ENCODE measurements around the gene TCF7L1. TPM values are rescaled to one million over a fixed set of nuclear protein-coding genes. Genes with fewer than 3 reads are reported as not detected.

TCF7L1 gene
- total and polyA plus RNA-seq, 2 of the 13 experiments (the other 11 are each of a cell fraction or from before 2014, with no cell fraction given) = 0.04 to 0.15 TPM

DNA sequence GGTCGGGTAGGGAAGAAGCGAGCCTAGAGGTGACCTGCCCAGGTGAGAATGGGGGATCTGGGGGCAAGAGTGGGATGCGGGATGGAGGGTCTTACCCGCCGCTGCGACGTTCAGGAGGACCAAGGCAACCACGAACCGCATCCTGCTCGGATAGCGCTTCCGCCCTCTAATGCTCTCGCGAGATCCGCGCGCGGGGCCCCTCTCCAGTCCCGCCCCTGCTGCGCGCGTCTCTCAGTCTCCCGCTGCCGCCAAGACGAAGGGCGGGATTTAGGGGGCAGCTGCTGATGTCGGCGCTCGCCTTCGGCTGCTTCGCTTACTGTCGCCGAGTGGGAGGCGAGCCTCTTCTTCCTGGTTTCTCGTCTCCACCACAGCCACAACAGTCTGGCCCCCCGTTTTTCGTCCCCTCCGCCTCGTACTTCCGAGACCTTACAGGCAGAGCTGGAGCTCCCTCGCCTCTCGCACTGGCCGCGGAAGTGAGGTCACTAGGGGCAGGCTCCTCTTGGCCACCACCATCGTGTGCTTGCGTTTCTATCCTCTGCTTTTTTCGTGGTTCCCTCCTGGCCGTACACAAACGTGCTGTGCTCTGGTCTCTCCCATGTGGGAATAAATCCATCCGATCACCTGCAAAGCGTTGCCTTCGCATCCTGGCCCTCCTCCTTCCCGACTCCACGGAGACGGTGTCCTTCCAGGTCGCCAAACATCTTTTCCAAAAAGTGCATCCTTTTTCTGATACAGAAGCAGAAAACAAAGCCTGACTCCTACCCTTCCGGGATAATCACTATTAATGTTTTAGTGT lies 194.8 kb downstream of the TCF7L1 start, which contains the start of gene TGOLN2 (continued):
- TF ChIP-seq, protein P1, sequence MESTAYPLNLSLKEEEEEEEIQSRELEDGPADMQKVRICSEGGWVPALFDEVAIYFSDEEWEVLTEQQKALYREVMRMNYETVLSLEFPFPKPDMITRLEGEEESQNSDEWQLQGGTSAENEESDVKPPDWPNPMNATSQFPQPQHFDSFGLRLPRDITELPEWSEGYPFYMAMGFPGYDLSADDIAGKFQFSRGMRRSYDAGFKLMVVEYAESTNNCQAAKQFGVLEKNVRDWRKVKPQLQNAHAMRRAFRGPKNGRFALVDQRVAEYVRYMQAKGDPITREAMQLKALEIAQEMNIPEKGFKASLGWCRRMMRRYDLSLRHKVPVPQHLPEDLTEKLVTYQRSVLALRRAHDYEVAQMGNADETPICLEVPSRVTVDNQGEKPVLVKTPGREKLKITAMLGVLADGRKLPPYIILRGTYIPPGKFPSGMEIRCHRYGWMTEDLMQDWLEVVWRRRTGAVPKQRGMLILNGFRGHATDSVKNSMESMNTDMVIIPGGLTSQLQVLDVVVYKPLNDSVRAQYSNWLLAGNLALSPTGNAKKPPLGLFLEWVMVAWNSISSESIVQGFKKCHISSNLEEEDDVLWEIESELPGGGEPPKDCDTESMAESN (CRISPR knock-in tag; conservative IDR thresholded peaks at IDR 0.05) = peak; percentile 98
- TF ChIP-seq, protein P2, sequence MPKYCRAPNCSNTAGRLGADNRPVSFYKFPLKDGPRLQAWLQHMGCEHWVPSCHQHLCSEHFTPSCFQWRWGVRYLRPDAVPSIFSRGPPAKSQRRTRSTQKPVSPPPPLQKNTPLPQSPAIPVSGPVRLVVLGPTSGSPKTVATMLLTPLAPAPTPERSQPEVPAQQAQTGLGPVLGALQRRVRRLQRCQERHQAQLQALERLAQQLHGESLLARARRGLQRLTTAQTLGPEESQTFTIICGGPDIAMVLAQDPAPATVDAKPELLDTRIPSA (CRISPR knock-in tag; IDR thresholded peaks at IDR 0.05; ENCODE audit: borderline replicate concordance) = peak; percentile 93; the same call in 1 of the 2 replicates
- peak; percentile 98 for TF ChIP-seq KDM5B (CRISPR knock-in tag; IDR thresholded peaks at IDR 0.05; ENCODE audit: borderline replicate concordance)
- no peak for TF ChIP-seq ZNF354B (CRISPR knock-in tag; IDR thresholded peaks at IDR 0.05)
- TF ChIP-seq PTBP1 (IDR thresholded peaks at IDR 0.05; ENCODE audit: low read depth, low read length, poor library complexity, severe bottlenecking) = peak; percentile 77
- TF ChIP-seq, protein P3, sequence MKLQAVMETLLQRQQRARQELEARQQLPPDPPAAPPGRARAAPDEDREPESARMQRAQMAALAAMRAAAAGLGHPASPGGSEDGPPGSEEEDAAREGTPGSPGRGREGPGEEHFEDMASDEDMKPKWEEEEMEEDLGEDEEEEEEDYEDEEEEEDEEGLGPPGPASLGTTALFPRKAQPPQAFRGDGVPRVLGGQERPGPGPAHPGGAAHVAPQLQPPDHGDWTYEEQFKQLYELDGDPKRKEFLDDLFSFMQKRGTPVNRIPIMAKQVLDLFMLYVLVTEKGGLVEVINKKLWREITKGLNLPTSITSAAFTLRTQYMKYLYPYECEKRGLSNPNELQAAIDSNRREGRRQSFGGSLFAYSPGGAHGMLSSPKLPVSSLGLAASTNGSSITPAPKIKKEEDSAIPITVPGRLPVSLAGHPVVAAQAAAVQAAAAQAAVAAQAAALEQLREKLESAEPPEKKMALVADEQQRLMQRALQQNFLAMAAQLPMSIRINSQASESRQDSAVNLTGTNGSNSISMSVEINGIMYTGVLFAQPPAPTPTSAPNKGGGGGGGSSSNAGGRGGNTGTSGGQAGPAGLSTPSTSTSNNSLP (IDR thresholded peaks at IDR 0.05; ENCODE audit: low read depth, low read length) = peak; percentile 26; the same call in 1 of the 2 replicates
- no peak for TF ChIP-seq SP140L (CRISPR knock-in tag; IDR thresholded peaks at IDR 0.05; ENCODE audit: borderline replicate concordance)
- TF ChIP-seq ZSCAN9 (CRISPR knock-in tag; IDR thresholded peaks at IDR 0.05; ENCODE audit: borderline replicate concordance) = peak; percentile 93
- no peak for TF ChIP-seq ZNF841 (CRISPR knock-in tag; IDR thresholded peaks at IDR 0.05; ENCODE audit: borderline replicate concordance)
- TF ChIP-seq ZNF607 (CRISPR knock-in tag; IDR thresholded peaks at IDR 0.05; ENCODE audit: borderline replicate concordance) = peak; percentile 91; the same call in 1 of the 2 replicates
- peak; percentile 75; the same call in 1 of the 2 replicates for TF ChIP-seq ZMYM3 (CRISPR knock-in tag; IDR thresholded peaks at IDR 0.05)
- no peak for TF ChIP-seq ZFP62 (CRISPR knock-in tag; IDR thresholded peaks at IDR 0.05)
- peak; percentile 96 for TF ChIP-seq PRMT3 (CRISPR knock-in tag; IDR thresholded peaks at IDR 0.05; ENCODE audit: borderline replicate concordance, low read depth)
- peak; percentile 65; the same call in 1 of the 2 replicates for TF ChIP-seq SP1 (IDR thresholded peaks at IDR 0.05)
- peak; percentile 80 for TF ChIP-seq SP1 (CRISPR knock-in tag; IDR thresholded peaks at IDR 0.05)
- TF ChIP-seq BRD4 (CRISPR knock-in tag; IDR thresholded peaks at IDR 0.05) = peak; percentile 98
- no peak for TF ChIP-seq ZNF737 (CRISPR knock-in tag; IDR thresholded peaks at IDR 0.05; ENCODE audit: borderline replicate concordance)
- no peak; the same call in 1 of the 2 replicates for TF ChIP-seq NR1H2 (CRISPR knock-in tag; IDR thresholded peaks at IDR 0.05; ENCODE audit: borderline replicate concordance, low read depth)
- peak; percentile 98 for TF ChIP-seq ZNF605 (CRISPR knock-in tag; IDR thresholded peaks at IDR 0.05)
- TF ChIP-seq NFKB2 (CRISPR knock-in tag; IDR thresholded peaks at IDR 0.05; ENCODE audit: borderline replicate concordance) = peak; percentile 98; the same call in 1 of the 2 replicates
- peak; percentile 67 for TF ChIP-seq MAZ (IDR thresholded peaks at IDR 0.05; ENCODE audit: borderline replicate concordance, low read depth, low read length)
- peak; percentile 75 for TF ChIP-seq MAZ (CRISPR knock-in tag; IDR thresholded peaks at IDR 0.05; ENCODE audit: low read depth)
- TF ChIP-seq, protein P4, sequence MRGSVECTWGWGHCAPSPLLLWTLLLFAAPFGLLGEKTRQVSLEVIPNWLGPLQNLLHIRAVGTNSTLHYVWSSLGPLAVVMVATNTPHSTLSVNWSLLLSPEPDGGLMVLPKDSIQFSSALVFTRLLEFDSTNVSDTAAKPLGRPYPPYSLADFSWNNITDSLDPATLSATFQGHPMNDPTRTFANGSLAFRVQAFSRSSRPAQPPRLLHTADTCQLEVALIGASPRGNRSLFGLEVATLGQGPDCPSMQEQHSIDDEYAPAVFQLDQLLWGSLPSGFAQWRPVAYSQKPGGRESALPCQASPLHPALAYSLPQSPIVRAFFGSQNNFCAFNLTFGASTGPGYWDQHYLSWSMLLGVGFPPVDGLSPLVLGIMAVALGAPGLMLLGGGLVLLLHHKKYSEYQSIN (CRISPR knock-in tag; IDR thresholded peaks at IDR 0.05; ENCODE audit: borderline replicate concordance) = no peak
- peak; percentile 92 for TF ChIP-seq RXRA (CRISPR knock-in tag; IDR thresholded peaks at IDR 0.05)

Data from HepG2 (cell line).